Esophagus squamous epithelium (tissue), 5 donors: ENCODE measurements around the gene RAB8B. TPM values are rescaled to one million over a fixed set of nuclear protein-coding genes. Genes with fewer than 3 reads are reported as not detected.

Source experiments
- DNase-seq: peaks from one replicate; lab custom pipeline; 2025; lab: John Stamatoyannopoulos, UW
- H3K27ac ChIP-seq, 4 donors: fragments of 200-600 bp; sonication (generic); one replicate each; pipeline ENCODE4 v1.5.1; 2016 to 2019; ENCODE audit warnings: mild to moderate bottlenecking in 1 of 4
- H3K27me3 ChIP-seq, 4 donors: fragments of 200-600 bp; sonication (generic); 1 replicate in 3 of 4; 2 replicates in 1 of 4; pipeline versions ENCODE4 v1.5.1 to v1.6.0; 2017 to 2021; ENCODE audit warnings: antibody characterized with exemption in 1 of 4
- H3K36me3 ChIP-seq, 3 donors: fragments of 200-600 bp; sonication (generic); one replicate each; pipeline ENCODE4 v1.5.1; 2016 to 2019
- H3K4me1 ChIP-seq, 3 donors: fragments of 200-600 bp; sonication (generic); one replicate each; pipeline ENCODE4 v1.5.1; 2017 to 2019
- H3K4me3 ChIP-seq, 4 donors: fragments of 200-600 bp; sonication (generic); 1 replicate in 3 of 4; 2 replicates in 1 of 4; pipeline ENCODE4 v1.5.1; 2016 to 2019; ENCODE audit warnings: mild to moderate bottlenecking in 2 of 4, moderate library complexity in 1 of 4
- H3K9me3 ChIP-seq, 3 donors: fragments of 200-600 bp; sonication (generic); one replicate each; pipeline ENCODE4 v1.5.1; 2016 to 2019
- POLR2A ChIP-seq, 4 donors: fragments of 450-650 bp; IDR thresholded peaks; one replicate each; pipeline ENCODE4 v1.6.1; 2017; ENCODE audit warnings: antibody characterized with exemption in 4 of 4, mild to moderate bottlenecking in 4 of 4, moderate library complexity in 3 of 4
- WGBS, 2 donors: methylation state at CpG; one replicate each; pipeline ENCODE4 v1.1.5; 2018; 5-methylcytosine and 5-hydroxymethylcytosine counted together
- intact Hi-C: fragments of 100-400 bp; cut with DNase I; formaldehyde crosslinking; loops from one replicate; pipeline ENCODE4 v1.15.0; 2022
- total RNA-seq, 4 donors: library from RNA; depleted of rRNA; stranded (reverse); fragments of >200 nt; gene quantifications; one replicate each; pipeline ENCODE4 v1.1.0, GENCODE V29; 2016
- TF ChIP-seq, protein P1 (sequence below), 6 experiments: fragments of 450-650 bp in 4 of 6; fragments of 200-600 bp in 2 of 6; sonication (generic) in 2 of 6; IDR thresholded peaks; one replicate each; pipeline ENCODE4 v1.5.1; 2016 to 2019; ENCODE audit warnings: antibody characterized with exemption in 6 of 6, mild to moderate bottlenecking in 4 of 6, moderate library complexity in 4 of 6
- donor health status: DM: yes; HTN: yes; CAD: no.

Gene RAB8B
- total RNA-seq, 4 donors from 2014 or later = 3.1 to 22.7 (median 10.0) TPM

- WGBS, 2 donors = 84 to 94% methylated on average over 2 of the region's 2 CpGs
- no peak for DNase-seq
- peak overlapping the region in 3 of 4 donors; percentile 21 to 72 (median 68) for H3K27ac ChIP-seq
- intact Hi-C loops = no loop called here
- H3K36me3 ChIP-seq = no peaks in the 10 kb centered on the region
- H3K27me3 ChIP-seq = no peaks in the 10 kb centered on the region
- no peak for TF ChIP-seq POLR2A (IDR thresholded peaks at IDR 0.05)
- TF ChIP-seq, protein P1, sequence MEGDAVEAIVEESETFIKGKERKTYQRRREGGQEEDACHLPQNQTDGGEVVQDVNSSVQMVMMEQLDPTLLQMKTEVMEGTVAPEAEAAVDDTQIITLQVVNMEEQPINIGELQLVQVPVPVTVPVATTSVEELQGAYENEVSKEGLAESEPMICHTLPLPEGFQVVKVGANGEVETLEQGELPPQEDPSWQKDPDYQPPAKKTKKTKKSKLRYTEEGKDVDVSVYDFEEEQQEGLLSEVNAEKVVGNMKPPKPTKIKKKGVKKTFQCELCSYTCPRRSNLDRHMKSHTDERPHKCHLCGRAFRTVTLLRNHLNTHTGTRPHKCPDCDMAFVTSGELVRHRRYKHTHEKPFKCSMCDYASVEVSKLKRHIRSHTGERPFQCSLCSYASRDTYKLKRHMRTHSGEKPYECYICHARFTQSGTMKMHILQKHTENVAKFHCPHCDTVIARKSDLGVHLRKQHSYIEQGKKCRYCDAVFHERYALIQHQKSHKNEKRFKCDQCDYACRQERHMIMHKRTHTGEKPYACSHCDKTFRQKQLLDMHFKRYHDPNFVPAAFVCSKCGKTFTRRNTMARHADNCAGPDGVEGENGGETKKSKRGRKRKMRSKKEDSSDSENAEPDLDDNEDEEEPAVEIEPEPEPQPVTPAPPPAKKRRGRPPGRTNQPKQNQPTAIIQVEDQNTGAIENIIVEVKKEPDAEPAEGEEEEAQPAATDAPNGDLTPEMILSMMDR (IDR thresholded peaks at IDR 0.05) = no peak
- no peak overlapping the region for H3K4me3 ChIP-seq
- peaks cover 0 to 48% (median 27%) of the 10 kb centered on the region in 3 donors for H3K4me1 ChIP-seq
- no peaks in the 10 kb centered on the region for H3K9me3 ChIP-seq
These were observed 22.1 kb downstream of the RAB8B start for GRCh38 chr15:63211549-63211948.

- Histone ChIP-seq H3K36me3 (no peaks in the 10 kb centered on the region), H3K27ac (peak overlapping the region in 3 of 4 donors; percentile 21 to 72 (median 68)), H3K4me1 (peaks cover 0 to 49% (median 27%) of the 10 kb centered on the region in 3 donors), H3K27me3 (no peaks in the 10 kb centered on the region), H3K9me3 (no peaks in the 10 kb centered on the region), H3K4me3 (no peak overlapping the region)
- TF ChIP-seq POLR2A (IDR thresholded peaks at IDR 0.05) = no peak
- TF ChIP-seq, protein P1 (IDR thresholded peaks at IDR 0.05) = no peak
- no peak for DNase-seq
- 52 to 58% methylated on average over 9 to 10 of the region's 10 CpGs for WGBS, 2 donors
- intact Hi-C loops = no loop called here
These were observed 22.9 kb downstream of the RAB8B start for GRCh38 chr15:63212050-63213004.

- DNase-seq = no peak
- H3K36me3 ChIP-seq = no peaks in the 10 kb centered on the region
- H3K27me3 ChIP-seq = no peaks in the 10 kb centered on the region
- 42 to 54% methylated on average over 5 of the region's 5 CpGs for WGBS, 2 donors
- TF ChIP-seq POLR2A (IDR thresholded peaks at IDR 0.05) = no peak
- TF ChIP-seq, protein P1 (IDR thresholded peaks at IDR 0.05) = no peak
- intact Hi-C loops = no loop called here
- no peak overlapping the region for H3K4me3 ChIP-seq
- peaks cover 0 to 53% (median 22%) of the 10 kb centered on the region in 3 donors for H3K4me1 ChIP-seq
- no peaks in the 10 kb centered on the region for H3K9me3 ChIP-seq
- H3K27ac ChIP-seq = peak overlapping the region in 3 of 4 donors; percentile 4 to 62 (median 60)
These were observed 28.8 kb downstream of the RAB8B start for GRCh38 chr15:63218100-63218808.

DNA sequence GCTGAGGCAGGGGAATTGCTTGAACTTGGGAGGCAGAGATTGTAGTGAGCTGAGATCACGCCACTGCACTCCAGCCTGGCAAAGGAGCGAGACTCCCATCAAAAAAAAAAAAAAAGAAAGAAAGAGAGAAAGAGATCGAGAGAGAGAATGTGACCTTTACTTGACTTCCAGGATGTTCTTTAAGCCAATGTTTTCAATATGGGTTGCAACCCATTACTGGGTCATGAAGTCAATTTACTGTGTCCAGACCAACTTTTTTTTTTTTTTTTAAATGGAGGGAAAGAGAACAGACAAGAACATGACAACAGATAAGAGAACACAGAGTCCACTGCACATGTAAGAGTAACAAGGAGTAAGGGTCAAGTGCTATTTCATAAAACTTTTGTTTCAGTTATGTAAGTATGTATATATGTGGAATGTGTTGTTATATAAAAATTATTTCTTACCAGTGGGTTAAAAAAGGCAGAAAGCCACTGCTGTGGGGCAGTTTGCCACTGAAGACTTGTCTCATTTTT is 29.8 kb downstream of the RAB8B start:
- TF ChIP-seq, protein P1 (IDR thresholded peaks at IDR 0.05) = no peak
- TF ChIP-seq POLR2A (IDR thresholded peaks at IDR 0.05) = no peak
- peaks cover 0 to 43% (median 17%) of the 10 kb centered on the region in 3 donors for H3K4me1 ChIP-seq

More for the DNA sequence above, 29.8 kb downstream of the RAB8B start:
- Histone ChIP-seq H3K4me3 (no peak overlapping the region), H3K27me3 (no peaks in the 10 kb centered on the region), H3K27ac (peak overlapping the region in 1 of 4 donors; percentile 62), H3K36me3 (no peaks in the 10 kb centered on the region), H3K9me3 (no peaks in the 10 kb centered on the region)
- intact Hi-C loops = no loop called here
- DNase-seq = no peak
- 83 to 91% methylated on average over 3 of the region's 3 CpGs for WGBS, 2 donors
